ENCODE measurements around the gene CORO1C. TPM values are rescaled to one million over a fixed set of nuclear protein-coding genes. Genes with fewer than 3 reads are reported as not detected.

CORO1C gene
- total RNA-seq, 2 experiments from 2014 or later: 66.3 to 69.2 TPM

DNA sequence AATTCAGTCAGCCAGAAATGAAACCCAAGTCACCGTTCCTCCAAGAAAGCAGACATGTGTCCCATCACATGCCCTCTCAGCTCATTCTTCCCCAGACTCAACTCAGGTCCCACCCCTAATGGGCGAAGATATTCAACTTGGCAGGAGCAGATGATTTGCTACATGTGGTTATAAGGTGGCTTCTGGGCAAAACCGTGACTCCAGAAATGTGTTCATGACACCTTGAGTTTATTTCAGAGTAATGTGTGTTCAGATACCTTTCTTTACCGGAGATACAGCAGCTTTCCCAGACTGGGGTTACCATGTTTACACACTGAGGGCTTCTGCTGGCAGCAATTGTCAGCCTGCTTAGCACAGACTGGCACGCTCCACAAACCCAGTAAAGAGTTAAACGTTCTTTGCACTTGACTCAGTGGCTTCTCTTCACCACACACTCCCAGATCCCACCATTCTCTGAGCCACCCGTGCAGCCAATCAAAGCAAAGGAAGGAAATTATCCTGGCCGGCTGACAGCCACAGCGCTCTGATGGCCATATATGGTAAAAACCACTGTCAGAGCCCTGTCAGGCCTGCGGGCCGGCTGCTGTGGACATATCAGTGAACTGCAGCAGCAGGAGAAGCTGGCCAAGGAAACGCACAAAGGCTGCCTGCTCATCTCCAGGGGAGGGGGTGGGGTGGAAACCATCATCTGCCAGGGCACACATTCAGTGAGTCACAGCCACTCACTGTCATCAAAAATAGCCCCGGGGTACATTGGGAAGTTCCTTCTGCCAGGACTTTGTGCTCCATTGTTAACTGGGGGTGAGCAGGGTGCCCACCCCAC lies 39.9 kb downstream of the CORO1C start:
- Mint-ChIP-seq H3K27ac (peak overlapping the region; percentile 87), H3K27me3 (ENCODE audit: low read depth) (no peaks in the 10 kb centered on the region), H3K4me1 (ENCODE audit: low read depth) (peaks cover 64% of the 10 kb centered on the region), H3K36me3 (ENCODE audit: low read depth) (peaks cover 9% of the 10 kb centered on the region), H3K4me3 (peak overlapping the region; percentile 64), H3K9me3 (ENCODE audit: insufficient read depth) (no peaks in the 10 kb centered on the region)
- DNase-seq: peak; percentile 84
- ChIA-PET CTCF (interaction anchor here (0.7 to 4.4 kb wide), 14 partner anchors 11 to 129 kb away, joined by 3 to 41 read pairs (median 4); partner anchors contain the start of gene ISCU), POLR2A (interaction anchor here (1.0 kb wide), 1 partner anchor 39 kb away, joined by 3 read pairs; no protein-coding TSS in a partner anchor)
- peak; percentile 81 for ATAC-seq

DNA sequence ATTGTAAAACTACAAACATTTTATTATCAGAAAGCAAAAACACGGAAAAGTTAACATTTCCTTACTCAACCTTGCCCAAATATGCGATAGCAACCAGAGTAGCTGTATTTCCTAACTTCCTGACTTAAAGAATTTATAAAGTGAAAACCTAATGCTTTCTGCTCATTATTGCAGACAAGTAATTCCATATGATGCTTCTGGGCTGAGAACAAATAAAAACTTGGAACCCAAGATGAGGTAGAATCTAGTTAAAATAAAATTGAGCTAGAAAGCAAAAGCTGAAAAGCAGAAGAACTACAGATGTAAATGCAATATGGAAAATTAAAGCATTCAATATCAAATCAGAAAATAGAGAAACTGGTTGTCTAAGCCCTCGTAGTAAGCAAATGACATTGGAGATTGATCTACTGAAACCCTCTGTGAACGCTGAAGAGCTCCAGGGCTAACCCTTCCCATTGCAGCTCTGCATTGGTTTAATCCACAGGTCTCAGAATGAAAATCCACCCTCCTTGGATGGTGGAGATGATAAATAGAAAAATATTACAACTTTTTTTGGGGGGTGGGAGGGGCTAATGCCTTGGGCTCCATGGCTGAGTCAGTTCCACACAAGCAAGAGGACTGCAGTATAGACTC lies 40.7 kb downstream of the CORO1C start:
- Mint-ChIP-seq H3K36me3 (ENCODE audit: low read depth) (peaks cover 9% of the 10 kb centered on the region), H3K4me1 (ENCODE audit: low read depth) (peaks cover 60% of the 10 kb centered on the region), H3K4me3 (peak overlapping the region; percentile 64), H3K9me3 (ENCODE audit: insufficient read depth) (no peaks in the 10 kb centered on the region), H3K27me3 (ENCODE audit: low read depth) (no peaks in the 10 kb centered on the region), H3K27ac (peak overlapping the region; percentile 87)
- DNase-seq (no peak), ATAC-seq (no peak)
- POLR2A ChIA-PET: interaction anchor here (0.6 to 1.0 kb wide), 2 partner anchors 14 to 40 kb away, joined by 3 read pairs; no protein-coding TSS in a partner anchor
- CTCF ChIA-PET: interaction anchor here (0.9 to 4.4 kb wide), 15 partner anchors 10 to 128 kb away, joined by 3 to 41 read pairs (median 4); partner anchors contain the start of gene ISCU

DNA sequence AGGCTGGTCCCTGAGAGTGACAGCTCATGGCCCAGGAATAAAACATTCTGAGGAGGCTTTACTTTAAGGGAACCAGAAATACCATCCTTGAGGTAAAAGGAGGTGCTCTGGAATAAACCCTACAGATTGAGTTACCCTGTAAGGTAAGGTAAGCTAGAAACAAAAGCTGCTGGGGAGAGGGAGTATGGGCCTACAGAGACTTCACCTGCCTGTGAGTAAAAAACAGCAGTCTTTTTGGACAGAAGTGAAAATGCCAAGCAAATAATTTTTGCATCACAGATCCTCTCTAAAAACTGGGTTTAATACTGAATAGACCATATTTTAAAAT lies 41.2 kb downstream of the CORO1C start:
- DNase-seq (no peak), ATAC-seq (no peak)
- peak overlapping the region; percentile 87 for H3K27ac Mint-ChIP-seq
- H3K4me3 Mint-ChIP-seq: peak overlapping the region; percentile 64
- H3K9me3 Mint-ChIP-seq (ENCODE audit: insufficient read depth): no peaks in the 10 kb centered on the region
- H3K4me1 Mint-ChIP-seq (ENCODE audit: low read depth): peaks cover 59% of the 10 kb centered on the region
- H3K36me3 Mint-ChIP-seq (ENCODE audit: low read depth): peaks cover 5% of the 10 kb centered on the region
- ChIA-PET POLR2A (interaction anchor here (0.7 to 1.0 kb wide), 2 partner anchors 40 to 62 kb away, joined by 3 read pairs; no protein-coding TSS in a partner anchor), CTCF (interaction anchor here (0.9 to 4.4 kb wide), 13 partner anchors 9 to 113 kb away, joined by 3 to 41 read pairs (median 4); no protein-coding TSS in a partner anchor)
- H3K27me3 Mint-ChIP-seq (ENCODE audit: low read depth): no peaks in the 10 kb centered on the region

DNA sequence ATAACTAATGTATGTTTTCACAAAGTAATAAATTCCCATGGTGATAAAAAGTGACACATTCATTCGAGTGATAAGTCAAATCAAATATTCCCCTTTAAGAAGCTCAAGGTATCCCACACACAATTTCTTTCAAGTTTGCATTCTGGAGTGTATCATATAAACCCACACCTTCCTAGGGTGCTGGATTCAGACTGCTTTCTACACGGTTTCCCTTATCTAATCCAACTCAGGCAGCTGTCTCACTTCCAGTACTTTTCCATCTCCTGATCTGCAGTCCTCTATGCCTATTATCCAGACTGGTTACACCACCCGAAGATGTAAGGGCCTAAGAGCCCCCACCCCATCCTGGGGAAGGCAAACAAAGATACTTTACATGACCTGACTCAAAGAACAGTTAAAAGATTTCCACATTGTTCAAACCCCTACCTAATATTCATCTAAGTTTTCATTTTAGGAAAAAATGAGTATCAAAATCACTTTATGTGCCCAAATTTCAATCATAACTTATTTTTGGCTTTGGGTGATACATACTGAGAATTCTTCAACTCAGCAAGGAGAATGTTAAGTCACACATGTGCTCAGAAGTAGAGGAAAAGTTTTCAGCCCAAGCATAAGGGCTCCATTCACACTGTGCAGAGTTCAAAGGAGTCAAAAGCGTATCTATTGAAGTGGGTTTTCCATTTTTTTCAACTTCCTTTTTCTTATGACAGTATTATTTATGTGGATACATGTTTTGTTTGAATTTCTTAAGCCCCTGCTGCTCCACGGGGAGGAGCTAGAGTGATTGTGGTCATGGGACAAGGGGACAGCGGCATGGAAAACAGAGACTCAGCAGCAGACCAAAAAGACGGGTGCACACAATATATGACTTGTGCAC lies 41.8 kb downstream of the CORO1C start:
- CTCF ChIA-PET: interaction anchor here (0.7 to 4.4 kb wide), 13 partner anchors 9 to 261 kb away, joined by 3 to 41 read pairs (median 4); no protein-coding TSS in a partner anchor
- Mint-ChIP-seq H3K36me3 (ENCODE audit: low read depth) (peaks cover 4% of the 10 kb centered on the region), H3K27ac (peak overlapping the region; percentile 87), H3K9me3 (ENCODE audit: insufficient read depth) (no peaks in the 10 kb centered on the region), H3K4me1 (ENCODE audit: low read depth) (peaks cover 59% of the 10 kb centered on the region), H3K4me3 (peak overlapping the region; percentile 64), H3K27me3 (ENCODE audit: low read depth) (no peaks in the 10 kb centered on the region)
- DNase-seq (no peak), ATAC-seq (peak; percentile 52)
- POLR2A ChIA-PET: interaction anchor here (0.7 to 1.0 kb wide), 2 partner anchors 15 to 61 kb away, joined by 3 read pairs; no protein-coding TSS in a partner anchor

DNA sequence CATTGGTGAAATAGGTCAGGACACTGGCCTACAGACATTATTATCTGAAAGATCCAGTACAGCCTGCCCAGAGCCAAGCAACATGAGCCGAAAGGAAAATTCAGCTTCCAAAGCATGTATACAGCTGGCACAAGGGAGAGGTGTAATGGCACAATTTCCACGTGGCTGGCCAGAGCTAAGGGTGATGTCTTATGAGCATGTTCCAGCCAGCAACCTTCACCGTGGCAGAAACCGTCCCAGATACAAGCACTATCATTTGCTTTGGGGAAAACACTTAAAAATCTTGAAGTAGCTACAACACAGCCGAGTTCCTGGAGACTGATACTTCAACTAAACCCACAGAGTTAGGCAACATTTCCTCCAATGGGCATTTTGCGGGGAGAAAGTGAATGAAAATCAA lies 44.5 kb downstream of the CORO1C start:
- Mint-ChIP-seq H3K27ac (no peak overlapping the region), H3K9me3 (ENCODE audit: insufficient read depth) (no peaks in the 10 kb centered on the region), H3K27me3 (ENCODE audit: low read depth) (no peaks in the 10 kb centered on the region), H3K4me1 (ENCODE audit: low read depth) (peaks cover 40% of the 10 kb centered on the region), H3K4me3 (no peak overlapping the region), H3K36me3 (ENCODE audit: low read depth) (no peaks in the 10 kb centered on the region)
- no peak for DNase-seq
- no peak for ATAC-seq
- CTCF ChIA-PET: interaction anchor here (1.0 to 4.9 kb wide), 8 partner anchors 14 to 117 kb away, joined by 3 to 42 read pairs (median 6); no protein-coding TSS in a partner anchor
- POLR2A ChIA-PET: no interaction called here

DNA sequence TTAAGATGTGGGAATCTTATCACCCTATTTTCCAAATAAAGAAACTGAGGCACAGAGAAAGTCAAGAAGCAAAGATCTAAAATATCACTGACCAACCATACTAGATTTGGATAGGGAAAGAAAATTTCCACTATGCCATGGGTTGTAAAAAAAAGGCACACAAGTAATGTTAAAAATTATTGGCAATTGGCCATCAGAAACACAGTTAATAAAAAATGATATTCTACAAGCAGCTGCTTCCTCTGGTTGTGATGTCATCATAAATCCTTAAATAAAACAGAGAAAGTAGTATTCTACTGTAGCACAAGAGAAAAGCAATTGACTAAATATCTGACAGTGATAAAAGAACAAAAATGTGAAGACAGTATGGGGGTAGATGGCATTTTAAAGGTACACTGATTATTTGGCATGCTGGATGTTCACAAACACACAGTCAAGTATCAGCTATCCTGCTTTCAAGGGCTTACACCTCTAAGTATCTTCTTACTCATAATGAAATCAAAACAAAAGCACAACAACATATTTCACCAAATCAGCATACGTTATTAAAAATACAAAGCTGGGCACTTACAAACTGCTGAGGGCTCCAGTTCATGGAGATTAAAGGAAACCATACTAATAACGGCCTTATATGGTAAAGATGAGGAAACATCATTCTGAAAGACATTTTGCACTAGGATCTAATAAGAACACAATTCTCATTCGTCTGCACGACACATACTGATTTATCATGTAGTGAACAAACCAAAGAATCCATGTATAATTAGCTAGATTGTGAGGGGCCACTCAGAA lies 45.7 kb downstream of the CORO1C start:
- H3K36me3 Mint-ChIP-seq (ENCODE audit: low read depth): no peaks in the 10 kb centered on the region
- peaks cover 33% of the 10 kb centered on the region for H3K4me1 Mint-ChIP-seq (ENCODE audit: low read depth)
- DNase-seq (no peak), ATAC-seq (no peak)
- no peak overlapping the region for H3K27ac Mint-ChIP-seq
- H3K4me3 Mint-ChIP-seq: no peak overlapping the region
- CTCF ChIA-PET: interaction anchor here (0.8 to 4.9 kb wide), 10 partner anchors 9 to 122 kb away, joined by 3 to 42 read pairs (median 4); no protein-coding TSS in a partner anchor
- no peaks in the 10 kb centered on the region for H3K9me3 Mint-ChIP-seq (ENCODE audit: insufficient read depth)
- POLR2A ChIA-PET: interaction anchor here (0.6 to 0.9 kb wide), 2 partner anchors 10 to 36 kb away, joined by 3 read pairs; no protein-coding TSS in a partner anchor
- H3K27me3 Mint-ChIP-seq (ENCODE audit: low read depth): no peaks in the 10 kb centered on the region

DNA sequence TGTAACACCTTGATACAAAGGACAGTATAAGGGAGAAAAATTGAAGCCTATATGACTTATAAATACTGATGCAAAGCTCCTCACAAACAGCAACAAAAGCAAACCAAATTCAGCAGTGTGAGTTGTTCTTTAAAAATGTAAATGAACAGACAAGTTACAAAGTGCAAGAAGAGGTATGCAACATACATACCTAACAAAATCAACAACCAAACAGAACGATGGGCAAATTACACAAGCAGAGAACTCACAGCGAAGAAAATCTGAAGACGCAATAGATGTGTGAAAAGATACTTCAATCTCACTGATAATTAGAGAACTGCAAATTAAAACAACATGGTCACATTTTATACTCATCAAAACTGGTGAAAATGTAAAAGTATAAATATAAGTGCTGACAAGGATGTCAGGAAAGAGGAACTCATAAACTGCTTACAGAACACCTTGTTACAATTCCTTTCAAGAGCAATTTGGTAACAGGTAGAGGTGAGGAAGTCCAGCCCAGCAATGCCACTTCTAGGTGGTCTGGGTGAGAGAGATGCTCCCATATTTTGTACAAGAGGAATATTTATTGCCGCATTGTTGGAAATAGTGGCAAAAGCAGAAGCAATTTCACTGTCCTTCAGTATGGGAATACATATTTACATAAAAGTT lies 47.3 kb downstream of the CORO1C start:
- Mint-ChIP-seq H3K4me1 (ENCODE audit: low read depth) (peaks cover 19% of the 10 kb centered on the region), H3K9me3 (ENCODE audit: insufficient read depth) (no peaks in the 10 kb centered on the region), H3K27ac (no peak overlapping the region), H3K4me3 (no peak overlapping the region), H3K36me3 (ENCODE audit: low read depth) (no peaks in the 10 kb centered on the region), H3K27me3 (ENCODE audit: low read depth) (no peaks in the 10 kb centered on the region)
- DNase-seq (no peak), ATAC-seq (no peak)
- ChIA-PET CTCF (interaction anchor here (4.9 kb wide), 1 partner anchor 19 kb away, joined by 42 read pairs; no protein-coding TSS in a partner anchor), POLR2A (no interaction called here)

DNA sequence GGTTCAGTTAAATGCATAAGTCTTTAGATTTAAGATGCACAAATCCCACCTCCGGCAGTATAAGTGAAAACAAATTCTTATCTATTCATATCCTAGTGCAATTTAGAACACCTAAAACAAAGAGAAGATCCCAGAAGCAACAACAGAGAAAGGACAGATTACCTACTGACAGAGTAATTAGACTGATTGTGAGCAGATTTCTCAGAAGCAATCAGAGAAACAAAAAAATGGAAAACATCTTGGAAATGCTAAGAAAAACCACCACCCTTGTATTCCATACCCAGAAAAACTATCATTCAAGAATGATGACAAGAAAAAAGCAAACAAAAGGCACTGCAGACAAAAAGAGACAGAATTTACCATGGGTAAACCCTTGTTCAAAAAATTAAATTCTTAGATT lies 50.0 kb downstream of the CORO1C start:
- Mint-ChIP-seq H3K36me3 (ENCODE audit: low read depth) (peaks cover 12% of the 10 kb centered on the region), H3K9me3 (ENCODE audit: insufficient read depth) (no peaks in the 10 kb centered on the region), H3K4me3 (no peak overlapping the region), H3K4me1 (ENCODE audit: low read depth) (peaks cover 23% of the 10 kb centered on the region), H3K27ac (no peak overlapping the region), H3K27me3 (ENCODE audit: low read depth) (no peaks in the 10 kb centered on the region)
- ChIA-PET POLR2A (no interaction called here), CTCF (interaction anchor here (1.0 to 3.8 kb wide), 4 partner anchors 9 to 21 kb away, joined by 3 to 18 read pairs (median 3); no protein-coding TSS in a partner anchor)
- no peak for ATAC-seq
- DNase-seq: no peak

DNA sequence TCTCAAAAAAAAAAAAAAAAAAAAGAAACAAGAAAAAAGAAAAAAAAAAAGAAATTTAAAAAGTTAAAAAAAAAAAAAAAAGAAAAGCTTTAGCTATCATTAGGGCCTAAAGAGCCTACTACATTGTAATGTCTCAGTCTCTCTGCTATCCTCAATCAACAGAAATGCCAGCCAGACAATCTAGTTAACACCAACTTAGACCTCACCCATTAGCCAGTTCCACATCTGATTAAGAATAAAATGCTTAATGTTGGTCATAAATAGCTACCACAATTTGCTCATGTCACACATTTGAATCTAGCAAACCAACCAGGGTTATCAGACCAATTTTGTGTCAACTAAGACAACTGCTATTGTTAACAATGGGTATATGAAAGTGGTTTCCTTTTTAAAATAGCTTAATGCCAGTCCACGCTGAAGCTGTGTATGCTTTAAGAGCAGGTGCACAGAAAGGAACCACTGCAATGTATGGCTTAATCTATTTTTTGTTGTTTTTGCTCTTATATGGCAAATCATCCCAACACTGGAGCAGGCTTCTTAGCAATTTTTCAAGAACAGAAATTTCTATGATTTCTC lies 52.1 kb downstream of the CORO1C start:
- no peaks in the 10 kb centered on the region for H3K27me3 Mint-ChIP-seq (ENCODE audit: low read depth)
- H3K4me3 Mint-ChIP-seq: no peak overlapping the region
- ATAC-seq (no peak), DNase-seq (no peak)
- POLR2A ChIA-PET: no interaction called here
- peaks cover 17% of the 10 kb centered on the region for H3K36me3 Mint-ChIP-seq (ENCODE audit: low read depth)
- CTCF ChIA-PET: interaction anchor here (0.9 to 3.8 kb wide), 3 partner anchors 11 to 51 kb away, joined by 3 to 18 read pairs (median 3); no protein-coding TSS in a partner anchor
- H3K27ac Mint-ChIP-seq: no peak overlapping the region
- peaks cover 12% of the 10 kb centered on the region for H3K4me1 Mint-ChIP-seq (ENCODE audit: low read depth)
- no peaks in the 10 kb centered on the region for H3K9me3 Mint-ChIP-seq (ENCODE audit: insufficient read depth)
